ENCODE measurements around the gene NOP14.

- TF ChIP-seq ZFP37 (tag by site-specific recombination; IDR thresholded peaks at IDR 0.05) (no peak), ZBTB21 (tag by site-specific recombination; IDR thresholded peaks at IDR 0.05) (no peak), ZNF292 (tag by site-specific recombination; IDR thresholded peaks at IDR 0.05; ENCODE audit: borderline replicate concordance, low read depth) (no peak), ZNF776 (tag by site-specific recombination; IDR thresholded peaks at IDR 0.05; ENCODE audit: borderline replicate concordance) (no peak), ZNF350 (tag by site-specific recombination; IDR thresholded peaks at IDR 0.05) (no peak), FEZF1 (tag by site-specific recombination; IDR thresholded peaks at IDR 0.05) (no peak), ZNF274 (IDR thresholded peaks at IDR 0.05; ENCODE audit: low read length) (no peak), ZNF274 (tag by site-specific recombination; IDR thresholded peaks at IDR 0.05; ENCODE audit: borderline replicate concordance) (no peak), ATF2 (tag by site-specific recombination; IDR thresholded peaks at IDR 0.05; ENCODE audit: low read depth) (no peak), ZSCAN23 (tag by site-specific recombination; IDR thresholded peaks at IDR 0.05) (no peak), ZNF114 (tag by site-specific recombination; IDR thresholded peaks at IDR 0.05) (no peak), ZNF24 (tag by site-specific recombination; IDR thresholded peaks at IDR 0.05) (no peak), ZNF121 (tag by site-specific recombination; IDR thresholded peaks at IDR 0.05) (no peak), ZNF133 (tag by site-specific recombination; IDR thresholded peaks at IDR 0.05) (no peak)
- TF ChIP-seq, protein P1, sequence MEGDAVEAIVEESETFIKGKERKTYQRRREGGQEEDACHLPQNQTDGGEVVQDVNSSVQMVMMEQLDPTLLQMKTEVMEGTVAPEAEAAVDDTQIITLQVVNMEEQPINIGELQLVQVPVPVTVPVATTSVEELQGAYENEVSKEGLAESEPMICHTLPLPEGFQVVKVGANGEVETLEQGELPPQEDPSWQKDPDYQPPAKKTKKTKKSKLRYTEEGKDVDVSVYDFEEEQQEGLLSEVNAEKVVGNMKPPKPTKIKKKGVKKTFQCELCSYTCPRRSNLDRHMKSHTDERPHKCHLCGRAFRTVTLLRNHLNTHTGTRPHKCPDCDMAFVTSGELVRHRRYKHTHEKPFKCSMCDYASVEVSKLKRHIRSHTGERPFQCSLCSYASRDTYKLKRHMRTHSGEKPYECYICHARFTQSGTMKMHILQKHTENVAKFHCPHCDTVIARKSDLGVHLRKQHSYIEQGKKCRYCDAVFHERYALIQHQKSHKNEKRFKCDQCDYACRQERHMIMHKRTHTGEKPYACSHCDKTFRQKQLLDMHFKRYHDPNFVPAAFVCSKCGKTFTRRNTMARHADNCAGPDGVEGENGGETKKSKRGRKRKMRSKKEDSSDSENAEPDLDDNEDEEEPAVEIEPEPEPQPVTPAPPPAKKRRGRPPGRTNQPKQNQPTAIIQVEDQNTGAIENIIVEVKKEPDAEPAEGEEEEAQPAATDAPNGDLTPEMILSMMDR (tag by site-specific recombination; IDR thresholded peaks at IDR 0.05), result no peak
Measured at GRCh38 chr4:3011456-3012220, 48.4 kb upstream of the NOP14 start.

Data from HEK293 (cell line).